ENCODE results near the gene WDR36. TPM values are rescaled to one million over a fixed set of nuclear protein-coding genes. Genes with fewer than 3 reads are reported as not detected.

Gene WDR36
- total RNA-seq, 1 experiment from 2014 or later, result 17.7 TPM

DNA sequence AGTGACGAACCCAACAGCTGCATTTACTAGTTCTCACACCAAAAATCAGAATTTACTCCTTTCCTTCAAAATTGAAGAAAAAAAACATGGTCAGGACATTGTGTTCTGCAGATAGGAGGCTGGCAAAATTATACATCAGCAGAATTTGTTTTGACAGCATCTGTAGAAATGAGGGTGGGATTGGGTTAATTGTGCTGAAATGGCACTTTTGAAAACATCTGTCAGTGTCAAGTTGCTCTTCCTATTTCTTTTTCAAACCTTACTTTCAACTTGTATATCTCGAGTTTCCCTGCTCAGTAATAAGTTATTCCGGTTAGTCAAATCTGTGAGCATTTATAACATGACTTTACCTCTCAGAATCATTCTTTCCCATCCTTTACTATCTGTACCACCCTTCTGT lies 19.8 kb downstream of the WDR36 start:
- H3K27me3 ChIP-seq (ENCODE audit: insufficient read depth, low read depth), result no peaks in the 10 kb centered on the region
- H3K36me3 ChIP-seq (ENCODE audit: low read depth), result peaks cover 22% of the 10 kb centered on the region
- peaks cover 5% of the 10 kb centered on the region; the same call in 1 of the 2 replicates for H4K20me1 ChIP-seq (ENCODE audit: insufficient read depth)
- no peak for DNase-seq
- H3K4me3 ChIP-seq, result no peak overlapping the region
- no peaks in the 10 kb centered on the region for H3K4me1 ChIP-seq (replicated peaks; ENCODE audit: insufficient read depth)
- TF ChIP-seq, protein P1, sequence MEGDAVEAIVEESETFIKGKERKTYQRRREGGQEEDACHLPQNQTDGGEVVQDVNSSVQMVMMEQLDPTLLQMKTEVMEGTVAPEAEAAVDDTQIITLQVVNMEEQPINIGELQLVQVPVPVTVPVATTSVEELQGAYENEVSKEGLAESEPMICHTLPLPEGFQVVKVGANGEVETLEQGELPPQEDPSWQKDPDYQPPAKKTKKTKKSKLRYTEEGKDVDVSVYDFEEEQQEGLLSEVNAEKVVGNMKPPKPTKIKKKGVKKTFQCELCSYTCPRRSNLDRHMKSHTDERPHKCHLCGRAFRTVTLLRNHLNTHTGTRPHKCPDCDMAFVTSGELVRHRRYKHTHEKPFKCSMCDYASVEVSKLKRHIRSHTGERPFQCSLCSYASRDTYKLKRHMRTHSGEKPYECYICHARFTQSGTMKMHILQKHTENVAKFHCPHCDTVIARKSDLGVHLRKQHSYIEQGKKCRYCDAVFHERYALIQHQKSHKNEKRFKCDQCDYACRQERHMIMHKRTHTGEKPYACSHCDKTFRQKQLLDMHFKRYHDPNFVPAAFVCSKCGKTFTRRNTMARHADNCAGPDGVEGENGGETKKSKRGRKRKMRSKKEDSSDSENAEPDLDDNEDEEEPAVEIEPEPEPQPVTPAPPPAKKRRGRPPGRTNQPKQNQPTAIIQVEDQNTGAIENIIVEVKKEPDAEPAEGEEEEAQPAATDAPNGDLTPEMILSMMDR (conservative IDR thresholded peaks at IDR 0.05), result no peak
- no peak for TF ChIP-seq EZH2 (IDR thresholded peaks at IDR 0.05; ENCODE audit: low read depth)
- H3K9me2 ChIP-seq (ENCODE audit: insufficient read depth), result no peaks in the 10 kb centered on the region
- no peak overlapping the region for H3K27ac ChIP-seq
- H2AFZ ChIP-seq, result no peak overlapping the region
- ChIA-PET CTCF (no interaction called here), POLR2A (ENCODE audit: unreplicated experiment) (no interaction called here)
- no peak overlapping the region for H3K4me2 ChIP-seq
- intact Hi-C loops (cut with micrococcal nuclease; ENCODE audit: unreplicated experiment), result no loop called here
- no peaks in the 10 kb centered on the region for H3K79me2 ChIP-seq (ENCODE audit: low read depth)
- no TSS peak for BruUV-seq (replicated peaks)
- H3F3A ChIP-seq (ENCODE audit: insufficient read depth, low read depth), result no peaks in the 10 kb centered on the region; the same call in 1 of the 2 replicates
- H3K9me3 ChIP-seq (ENCODE audit: insufficient read depth, low read depth), result no peaks in the 10 kb centered on the region

DNA sequence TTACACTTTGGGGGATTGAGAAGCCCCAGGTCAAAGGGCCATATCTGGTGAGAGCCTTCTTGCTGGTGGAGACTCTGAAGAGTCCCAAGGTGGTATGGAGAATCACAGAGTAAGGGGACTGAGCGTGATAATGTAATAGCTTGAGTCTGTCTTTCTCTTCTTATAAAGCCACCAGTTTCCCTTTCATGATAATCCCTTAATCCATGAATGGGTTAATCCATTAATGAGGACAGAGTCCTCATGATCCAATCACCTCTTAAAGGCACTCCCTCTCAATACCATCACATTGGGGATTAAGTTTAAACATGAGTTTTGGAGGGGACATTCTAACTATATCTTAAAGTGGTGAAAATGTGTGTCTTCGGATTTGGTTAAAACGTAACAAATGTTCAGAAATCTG lies 21.5 kb downstream of the WDR36 start:
- BruUV-seq (replicated peaks), result no TSS peak
- Histone ChIP-seq H3K4me3 (no peak overlapping the region), H3K36me3 (ENCODE audit: low read depth) (peaks cover 11% of the 10 kb centered on the region; the same call in 1 of the 2 replicates), H3K9me3 (ENCODE audit: insufficient read depth, low read depth) (no peaks in the 10 kb centered on the region), H3K9me2 (ENCODE audit: insufficient read depth) (no peaks in the 10 kb centered on the region), H2AFZ (no peak overlapping the region), H3K4me2 (no peak overlapping the region), H4K20me1 (ENCODE audit: insufficient read depth) (peaks cover 5% of the 10 kb centered on the region; the same call in 1 of the 2 replicates), H3K79me2 (ENCODE audit: low read depth) (no peaks in the 10 kb centered on the region), H3K4me1 (replicated peaks; ENCODE audit: insufficient read depth) (no peaks in the 10 kb centered on the region), H3K27me3 (ENCODE audit: insufficient read depth, low read depth) (no peaks in the 10 kb centered on the region), H3F3A (ENCODE audit: insufficient read depth, low read depth) (no peaks in the 10 kb centered on the region; the same call in 1 of the 2 replicates), H3K27ac (no peak overlapping the region)
- no peak for TF ChIP-seq EZH2 (IDR thresholded peaks at IDR 0.05; ENCODE audit: low read depth)
- TF ChIP-seq, protein P1 (conservative IDR thresholded peaks at IDR 0.05), result no peak
- CTCF ChIA-PET, result no interaction called here
- POLR2A ChIA-PET (ENCODE audit: unreplicated experiment), result no interaction called here
- DNase-seq, result no peak
- intact Hi-C loops (cut with micrococcal nuclease; ENCODE audit: unreplicated experiment), result no loop called here

DNA sequence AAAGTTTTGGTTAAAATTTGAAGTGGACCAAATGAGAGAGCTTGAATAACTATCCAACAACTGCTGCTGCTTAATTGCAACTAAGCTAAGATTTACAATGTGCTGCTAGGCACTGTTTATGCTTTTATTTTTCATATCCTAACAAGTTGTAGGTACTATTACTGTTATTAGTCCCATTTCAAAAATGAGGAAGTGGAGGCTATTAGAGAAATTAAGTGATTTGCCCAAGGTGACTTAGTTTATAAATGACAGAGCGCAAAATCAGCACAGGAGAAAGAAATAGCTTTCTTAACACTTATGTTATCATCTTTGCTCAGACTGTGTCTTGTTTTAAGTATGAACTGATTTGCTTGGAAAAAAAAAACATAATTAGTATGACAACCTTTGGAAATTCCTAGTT lies 23.1 kb downstream of the WDR36 start:
- Histone ChIP-seq H3K27ac (no peak overlapping the region), H4K20me1 (ENCODE audit: insufficient read depth) (peaks cover 5% of the 10 kb centered on the region; the same call in 1 of the 2 replicates), H3K4me2 (no peak overlapping the region), H3K36me3 (ENCODE audit: low read depth) (peaks cover 13% of the 10 kb centered on the region; the same call in 1 of the 2 replicates), H3K4me1 (replicated peaks; ENCODE audit: insufficient read depth) (no peaks in the 10 kb centered on the region), H3K27me3 (ENCODE audit: insufficient read depth, low read depth) (no peaks in the 10 kb centered on the region), H3K9me2 (ENCODE audit: insufficient read depth) (no peaks in the 10 kb centered on the region), H2AFZ (no peak overlapping the region), H3K9me3 (ENCODE audit: insufficient read depth, low read depth) (no peaks in the 10 kb centered on the region), H3K4me3 (no peak overlapping the region), H3K79me2 (ENCODE audit: low read depth) (no peaks in the 10 kb centered on the region), H3F3A (ENCODE audit: insufficient read depth, low read depth) (no peaks in the 10 kb centered on the region; the same call in 1 of the 2 replicates)
- BruUV-seq (replicated peaks), result no TSS peak
- CTCF ChIA-PET, result no interaction called here
- intact Hi-C loops (cut with micrococcal nuclease; ENCODE audit: unreplicated experiment), result no loop called here
- POLR2A ChIA-PET (ENCODE audit: unreplicated experiment), result no interaction called here
- TF ChIP-seq, protein P1 (conservative IDR thresholded peaks at IDR 0.05), result no peak
- TF ChIP-seq EZH2 (IDR thresholded peaks at IDR 0.05; ENCODE audit: low read depth), result no peak
- DNase-seq, result no peak

Data from PC-9 (cell line).